GM12875 (cell line): ENCODE data around the gene SGIP1.

Experiments used
- H3K4me3 ChIP-seq: one replicate; pipeline ENCODE4 v1.5.1; 2011; ENCODE audit warnings: low read depth, low read length, control low read depth
- TF ChIP-seq, protein P1 (sequence below): IDR thresholded peaks from 2 replicates; pipeline ENCODE4 v1.5.1; 2011; ENCODE audit warnings: low read depth, mild to moderate bottlenecking, control low read depth, inconsistent platforms, low read length, moderate library complexity, borderline replicate concordance; ENCODE audit not compliant: insufficient read depth

SGIP1 gene

DNA sequence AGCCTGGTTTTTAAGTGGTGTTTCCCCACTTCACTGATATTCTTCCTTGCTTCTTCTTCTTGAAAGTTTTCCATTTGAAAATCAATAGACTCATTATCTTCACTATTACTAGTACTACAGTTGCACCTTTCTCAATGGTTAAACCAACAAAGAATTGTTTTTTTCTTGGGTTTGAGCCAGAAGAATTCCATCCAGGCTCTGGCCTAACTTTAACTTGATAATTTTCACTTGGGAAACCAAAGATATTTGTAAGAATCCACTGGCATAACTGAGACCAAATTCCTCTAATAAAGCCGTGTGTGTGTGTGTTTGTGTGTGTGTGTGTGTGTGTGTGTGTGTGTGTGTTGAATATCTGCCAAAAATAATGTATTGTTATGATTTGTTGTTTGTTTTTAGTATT lies 103.2 kb downstream of the SGIP1 start:
- no peak overlapping the region for H3K4me3 ChIP-seq
- TF ChIP-seq, protein P1, sequence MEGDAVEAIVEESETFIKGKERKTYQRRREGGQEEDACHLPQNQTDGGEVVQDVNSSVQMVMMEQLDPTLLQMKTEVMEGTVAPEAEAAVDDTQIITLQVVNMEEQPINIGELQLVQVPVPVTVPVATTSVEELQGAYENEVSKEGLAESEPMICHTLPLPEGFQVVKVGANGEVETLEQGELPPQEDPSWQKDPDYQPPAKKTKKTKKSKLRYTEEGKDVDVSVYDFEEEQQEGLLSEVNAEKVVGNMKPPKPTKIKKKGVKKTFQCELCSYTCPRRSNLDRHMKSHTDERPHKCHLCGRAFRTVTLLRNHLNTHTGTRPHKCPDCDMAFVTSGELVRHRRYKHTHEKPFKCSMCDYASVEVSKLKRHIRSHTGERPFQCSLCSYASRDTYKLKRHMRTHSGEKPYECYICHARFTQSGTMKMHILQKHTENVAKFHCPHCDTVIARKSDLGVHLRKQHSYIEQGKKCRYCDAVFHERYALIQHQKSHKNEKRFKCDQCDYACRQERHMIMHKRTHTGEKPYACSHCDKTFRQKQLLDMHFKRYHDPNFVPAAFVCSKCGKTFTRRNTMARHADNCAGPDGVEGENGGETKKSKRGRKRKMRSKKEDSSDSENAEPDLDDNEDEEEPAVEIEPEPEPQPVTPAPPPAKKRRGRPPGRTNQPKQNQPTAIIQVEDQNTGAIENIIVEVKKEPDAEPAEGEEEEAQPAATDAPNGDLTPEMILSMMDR: no peak

DNA sequence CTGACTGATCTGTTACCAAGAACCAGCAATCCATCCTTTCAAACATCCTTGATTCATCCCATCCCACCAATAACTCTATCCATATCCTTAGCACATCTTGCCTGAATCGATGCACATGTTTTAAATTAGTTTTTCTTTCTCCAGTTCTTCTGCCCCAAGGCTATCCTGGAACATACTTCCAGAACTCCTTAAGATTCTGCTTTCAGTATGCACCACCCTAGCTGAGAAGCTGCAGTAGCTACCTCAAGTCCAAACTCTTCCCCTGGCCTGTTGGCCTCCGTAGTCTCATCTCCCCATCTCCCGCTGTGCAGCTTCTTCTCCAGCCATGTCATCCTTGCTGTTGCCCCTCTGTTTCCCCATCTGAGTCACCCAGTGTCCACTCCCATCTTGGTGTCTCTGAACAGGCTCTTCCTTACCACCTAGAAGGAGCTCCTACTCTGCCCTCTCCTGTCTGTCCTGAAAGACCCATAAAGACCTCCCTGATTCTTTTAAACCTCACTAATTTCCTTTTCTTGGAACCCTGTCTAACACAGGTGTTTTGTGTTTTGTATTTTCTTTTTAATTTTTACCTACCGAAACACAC lies 108.0 kb downstream of the SGIP1 start:
- H3K4me3 ChIP-seq: no peak overlapping the region
- TF ChIP-seq, protein P1: no peak

DNA sequence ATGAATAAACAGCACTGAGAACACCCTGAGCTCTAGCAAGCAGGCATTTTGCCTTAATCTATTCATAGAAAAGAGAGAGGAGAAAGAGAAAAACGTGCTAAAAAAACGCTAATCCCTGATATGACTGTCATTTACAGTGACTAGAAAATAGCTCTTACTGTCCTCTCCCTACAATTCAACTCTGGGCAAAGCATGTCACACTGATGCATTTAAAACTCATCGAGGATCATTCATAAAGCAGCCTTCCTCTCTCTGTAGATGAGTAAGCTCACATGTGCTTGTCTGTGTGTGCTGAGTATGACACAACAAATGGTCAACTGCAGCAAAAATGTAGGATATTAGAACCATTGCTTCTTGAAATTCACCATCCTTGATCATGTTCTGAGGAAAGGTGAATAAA lies 109.0 kb downstream of the SGIP1 start:
- H3K4me3 ChIP-seq: no peak overlapping the region
- TF ChIP-seq, protein P1: no peak

DNA sequence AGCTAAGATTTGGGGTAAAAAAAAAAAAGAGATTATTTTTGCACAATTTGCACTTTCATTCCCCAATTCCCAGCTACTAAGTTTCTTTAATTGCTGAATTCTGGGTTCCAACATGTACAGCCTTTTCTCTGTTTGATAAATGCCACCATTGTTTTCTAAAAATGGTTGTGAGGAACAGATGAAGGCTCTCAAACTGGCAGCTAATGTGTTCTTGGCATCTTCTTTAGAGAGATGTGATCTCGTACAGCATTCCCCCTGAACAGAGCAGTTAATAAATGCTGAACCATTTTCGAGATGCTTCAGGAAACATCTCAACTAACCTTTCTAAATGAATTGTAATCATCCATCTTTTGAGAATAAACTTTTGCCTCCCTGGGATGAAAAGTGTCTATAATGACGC lies 110.4 kb downstream of the SGIP1 start:
- H3K4me3 ChIP-seq: no peak overlapping the region
- TF ChIP-seq, protein P1: no peak

DNA sequence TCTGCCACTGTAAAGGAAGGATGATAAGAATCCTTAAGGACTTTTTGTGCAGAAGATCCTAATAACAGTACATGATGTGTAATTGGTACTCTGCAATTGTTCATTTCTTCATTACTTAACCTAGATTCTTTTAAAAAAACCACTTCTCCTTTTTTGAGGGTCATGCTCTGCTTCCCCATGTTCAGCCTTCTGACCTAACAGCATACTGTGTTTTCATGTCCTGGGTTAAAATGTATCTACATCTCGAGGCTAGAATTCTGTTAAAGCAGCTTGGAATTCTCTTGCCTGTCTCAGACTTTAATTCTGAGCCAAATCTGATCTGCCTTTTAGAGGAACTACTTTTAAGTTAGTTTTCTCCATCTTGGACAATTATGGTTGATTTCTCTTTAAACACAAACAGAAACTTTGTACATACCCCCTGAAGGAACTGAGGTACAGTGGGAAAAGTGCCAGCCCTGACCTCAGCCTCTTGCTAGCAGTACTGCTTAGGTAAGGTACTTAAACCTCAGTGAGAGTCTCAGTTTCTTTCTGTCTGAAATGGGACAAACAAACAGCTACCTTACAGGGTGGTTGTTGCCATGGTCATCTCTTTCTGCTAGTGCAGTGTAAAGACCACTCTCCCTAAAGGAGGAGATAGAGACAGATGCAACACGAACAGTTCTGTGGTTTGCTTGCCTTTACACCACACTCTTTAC lies 115.1 kb downstream of the SGIP1 start:
- TF ChIP-seq, protein P1: no peak
- no peak overlapping the region for H3K4me3 ChIP-seq

DNA sequence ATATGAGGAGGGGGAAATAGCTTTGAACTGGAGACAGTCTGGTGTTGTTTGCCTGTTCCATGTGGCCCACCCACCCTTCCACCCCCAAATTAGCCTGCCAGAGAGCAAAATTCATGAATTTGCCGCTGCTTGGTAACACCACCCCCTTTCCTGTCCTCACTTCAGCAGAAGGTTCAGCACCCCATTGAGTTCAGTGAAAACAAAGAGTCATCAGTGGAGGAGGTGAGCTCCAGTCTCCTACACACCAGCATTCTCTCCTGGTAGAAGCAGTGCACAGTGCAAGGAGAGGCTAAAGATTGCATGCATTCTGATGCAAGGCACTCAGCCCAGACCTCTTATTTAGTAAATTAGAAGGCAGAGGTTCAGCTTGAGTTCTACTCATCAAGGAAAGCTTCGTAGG lies 118.6 kb downstream of the SGIP1 start:
- no peak overlapping the region for H3K4me3 ChIP-seq
- TF ChIP-seq, protein P1: no peak

DNA sequence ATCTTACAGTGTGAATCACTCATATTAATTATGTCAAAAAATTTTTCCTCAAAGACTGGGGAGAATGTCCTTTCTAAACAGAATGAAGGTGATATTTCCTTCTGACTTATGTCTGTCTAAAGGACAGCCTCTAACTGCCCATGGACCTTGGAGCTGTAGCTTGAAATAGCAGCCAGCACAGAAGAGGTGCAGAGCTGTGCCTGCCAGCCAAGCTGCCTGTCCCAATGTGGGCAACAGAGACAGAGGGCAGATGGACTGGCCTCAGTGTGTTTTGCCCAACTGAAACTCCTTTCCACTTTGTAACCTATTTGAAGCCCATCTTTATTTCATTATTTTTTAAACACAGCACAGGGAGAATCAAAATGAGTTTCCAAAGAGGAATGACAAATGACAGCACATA lies 120.7 kb downstream of the SGIP1 start:
- H3K4me3 ChIP-seq: no peak overlapping the region
- TF ChIP-seq, protein P1: no peak
